ENCODE data around the gene NT5DC1. TPM values are rescaled to one million over a fixed set of nuclear protein-coding genes. Genes with fewer than 3 reads are reported as not detected.

The NT5DC1 gene
- total RNA-seq, 4 donors from 2014 or later: 7.4 to 12.9 (median 11.4) TPM

GRCh38 chr6:116118608-116119007, 18.0 kb downstream of the NT5DC1 start:
- DNase-seq (ENCODE audit: low spot score in 2 of 2): no peak
- Histone ChIP-seq H3K4me3 (no peak overlapping the region), H3K9me3 (no peaks in the 10 kb centered on the region), H3K36me3 (peaks cover 32% of the 10 kb centered on the region), H3K4me1 (no peaks in the 10 kb centered on the region), H3K27ac (no peak overlapping the region), H3K27me3 (no peaks in the 10 kb centered on the region)
- TF ChIP-seq CTCF (IDR thresholded peaks at IDR 0.05): no peak
- no peak for TF ChIP-seq POLR2AphosphoS5 (IDR thresholded peaks at IDR 0.05)
- TF ChIP-seq EP300 (IDR thresholded peaks at IDR 0.05): no peak
- TF ChIP-seq POLR2A (IDR thresholded peaks at IDR 0.05): no peak

GRCh38 chr6:116120430-116120829, 19.8 kb downstream of the NT5DC1 start:
- H3K36me3 ChIP-seq: peaks cover 21% of the 10 kb centered on the region
- H3K27me3 ChIP-seq: no peaks in the 10 kb centered on the region
- DNase-seq (ENCODE audit: low spot score in 2 of 2): no peak
- H3K9me3 ChIP-seq: no peaks in the 10 kb centered on the region
- H3K27ac ChIP-seq: no peak overlapping the region
- WGBS: 85% methylated on average over 2 of the region's 3 CpGs
- H3K4me3 ChIP-seq: no peak overlapping the region
- no peaks in the 10 kb centered on the region for H3K4me1 ChIP-seq
- TF ChIP-seq EP300 (IDR thresholded peaks at IDR 0.05): no peak
- TF ChIP-seq POLR2A (IDR thresholded peaks at IDR 0.05): no peak
- no peak for TF ChIP-seq POLR2AphosphoS5 (IDR thresholded peaks at IDR 0.05)
- no peak for TF ChIP-seq CTCF (IDR thresholded peaks at IDR 0.05)

- Histone ChIP-seq H3K27ac (no peak within 1 kb of the TSS), H3K4me1 (no peaks in the 10 kb centered on the region), H3K27me3 (no peaks in the 10 kb centered on the region), H3K9me3 (no peaks in the 10 kb centered on the region), H3K36me3 (no peaks in the 10 kb centered on the region), H3K4me3 (no peak within 1 kb of the TSS)
- 94% methylated on average over 6 of the region's 6 CpGs for WGBS
- TF ChIP-seq CTCF (IDR thresholded peaks at IDR 0.05): no peak
- TF ChIP-seq POLR2A (IDR thresholded peaks at IDR 0.05): no peak
- TF ChIP-seq POLR2AphosphoS5 (IDR thresholded peaks at IDR 0.05): no peak
- TF ChIP-seq EP300 (IDR thresholded peaks at IDR 0.05): no peak
- DNase-seq (ENCODE audit: low spot score in 2 of 2): no peak
Measured at GRCh38 chr6:116126032-116126431, 25.4 kb downstream of the NT5DC1 start, which contains the start of gene COL10A1. TSS of gene COL10A1 (minus strand) at chr6:116126132. CDS start at chr6:116125492, 640 bp downstream.

GRCh38 chr6:116127771-116128493, 27.3 kb downstream of the NT5DC1 start:
- Histone ChIP-seq H3K27me3 (no peaks in the 10 kb centered on the region), H3K4me1 (no peaks in the 10 kb centered on the region), H3K27ac (no peak overlapping the region), H3K4me3 (no peak overlapping the region), H3K36me3 (no peaks in the 10 kb centered on the region), H3K9me3 (no peaks in the 10 kb centered on the region)
- DNase-seq (ENCODE audit: low spot score in 2 of 2): no peak
- TF ChIP-seq CTCF (IDR thresholded peaks at IDR 0.05): no peak
- no peak for TF ChIP-seq POLR2A (IDR thresholded peaks at IDR 0.05)
- no peak for TF ChIP-seq EP300 (IDR thresholded peaks at IDR 0.05)
- TF ChIP-seq POLR2AphosphoS5 (IDR thresholded peaks at IDR 0.05): no peak
- 83% methylated on average over 2 of the region's 2 CpGs for WGBS

- no peaks in the 10 kb centered on the region for H3K4me1 ChIP-seq
- 79% methylated on average over 3 of the region's 3 CpGs for WGBS
Measured at GRCh38 chr6:116133453-116133852, 32.8 kb downstream of the NT5DC1 start.

More at GRCh38 chr6:116133453-116133852, 32.8 kb downstream of the NT5DC1 start:
- H3K27me3 ChIP-seq: no peaks in the 10 kb centered on the region
- no peaks in the 10 kb centered on the region for H3K36me3 ChIP-seq
- no peak overlapping the region for H3K4me3 ChIP-seq
- DNase-seq (ENCODE audit: low spot score in 2 of 2): no peak
- TF ChIP-seq CTCF (IDR thresholded peaks at IDR 0.05) (no peak), EP300 (IDR thresholded peaks at IDR 0.05) (no peak), POLR2A (IDR thresholded peaks at IDR 0.05) (no peak), POLR2AphosphoS5 (IDR thresholded peaks at IDR 0.05) (no peak)
- no peak overlapping the region for H3K27ac ChIP-seq
- no peaks in the 10 kb centered on the region for H3K9me3 ChIP-seq
